Mesenteric fat pad (tissue), 1 donor: Measurements from ENCODE around the gene ACCS. TPM values are rescaled to one million over a fixed set of nuclear protein-coding genes. Genes with fewer than 3 reads are reported as not detected.

Source experiments
- DNase-seq: peaks from one replicate; pipeline ENCODE4 v3.0.0-alpha.2; 2020; ENCODE audit warnings: low spot score
- total RNA-seq: library from RNA; stranded (reverse); fragmentation: NEBNext Ultra II Directional; extraction: Animal tissue kit (Norgen Biotek cat#: 25700); gene quantifications from one replicate; pipeline ENCODE4 v1.2.1, GENCODE V29; 2021
- donor health status: DM: yes; HTN: yes; CAD: no.

Gene ACCS
- total RNA-seq, 1 donor from 2014 or later = 20.4 TPM

GRCh38 chr11:44037658-44037998, 28.4 kb upstream of the ACCS start:
- no peak for DNase-seq

- DNase-seq = no peak
Measured at GRCh38 chr11:44043157-44043556, 22.9 kb upstream of the ACCS start.

GRCh38 chr11:44046182-44046581, 19.9 kb upstream of the ACCS start:
- no peak for DNase-seq

- no peak for DNase-seq
Measured at GRCh38 chr11:44047298-44047697, 18.8 kb upstream of the ACCS start.

GRCh38 chr11:44047931-44048431, 18.1 kb upstream of the ACCS start, which contains the start of gene ACCSL:
TSS of gene ACCSL (plus strand) at chr11:44047981. CDS start at chr11:44048037, 56 bp downstream.
- DNase-seq = no peak

- DNase-seq = no peak
Measured at GRCh38 chr11:44049832-44050231, 16.2 kb upstream of the ACCS start.

- DNase-seq = no peak
Measured at GRCh38 chr11:44051171-44051570, 14.9 kb upstream of the ACCS start.

GRCh38 chr11:44057340-44057739, 8.7 kb upstream of the ACCS start:
- no peak for DNase-seq

GRCh38 chr11:44058275-44058674, 7.8 kb upstream of the ACCS start:
- no peak for DNase-seq

- DNase-seq = no peak
Measured at GRCh38 chr11:44065161-44065661, 859 bp upstream of the ACCS start.

- no peak for DNase-seq
Measured at GRCh38 chr11:44066732-44067141, 667 bp downstream of the ACCS start.

GRCh38 chr11:44067266-44067665, 1.2 kb downstream of the ACCS start:
- no peak for DNase-seq

- no peak for DNase-seq
Measured at GRCh38 chr11:44068180-44068579, 2.1 kb downstream of the ACCS start.

- no peak for DNase-seq
Measured at GRCh38 chr11:44071157-44071556, 5.1 kb downstream of the ACCS start.

GRCh38 chr11:44072757-44073658, 6.9 kb downstream of the ACCS start:
- DNase-seq = no peak

GRCh38 chr11:44078794-44079193, 12.7 kb downstream of the ACCS start:
- DNase-seq = no peak

GRCh38 chr11:44079376-44079775, 13.3 kb downstream of the ACCS start:
- DNase-seq = no peak

GRCh38 chr11:44080951-44081350, 14.9 kb downstream of the ACCS start:
- DNase-seq = no peak

GRCh38 chr11:44082645-44083044, 16.6 kb downstream of the ACCS start:
- DNase-seq = no peak

- no peak for DNase-seq
Measured at GRCh38 chr11:44083433-44083832, 17.4 kb downstream of the ACCS start.

- DNase-seq = no peak
Measured at GRCh38 chr11:44083906-44084305, 17.8 kb downstream of the ACCS start.

- DNase-seq = no peak
Measured at GRCh38 chr11:44085330-44085729, 19.3 kb downstream of the ACCS start.

GRCh38 chr11:44088377-44088776, 22.3 kb downstream of the ACCS start:
- no peak for DNase-seq
